GM12892 (cell line): ENCODE results near the gene FZR1.

Experiments
- DNase-seq: peaks from one replicate; pipeline ENCODE4 v3.0.0; 2011; ENCODE audit not compliant: insufficient read length
- FAIRE-seq: peaks from 2 replicates; lab custom pipeline; 2011; peaks lifted over from hg19 to GRCh38; lab: Jason Lieb, UNC
- POLR2A ChIP-seq: IDR thresholded peaks from 2 replicates; pipeline ENCODE4 v1.6.1; 2011; ENCODE audit warnings: low read depth, low read length, control low read depth
- POLR2AphosphoS5 ChIP-seq: IDR thresholded peaks from 2 replicates; pipeline ENCODE4 v1.6.1; 2011; ENCODE audit warnings: low read depth, low read length, control low read depth
- TAF1 ChIP-seq: IDR thresholded peaks from 2 replicates; pipeline ENCODE4 v1.6.1; 2011; ENCODE audit warnings: low read depth, mild to moderate bottlenecking, control low read depth, low read length, borderline replicate concordance

The FZR1 gene

DNA sequence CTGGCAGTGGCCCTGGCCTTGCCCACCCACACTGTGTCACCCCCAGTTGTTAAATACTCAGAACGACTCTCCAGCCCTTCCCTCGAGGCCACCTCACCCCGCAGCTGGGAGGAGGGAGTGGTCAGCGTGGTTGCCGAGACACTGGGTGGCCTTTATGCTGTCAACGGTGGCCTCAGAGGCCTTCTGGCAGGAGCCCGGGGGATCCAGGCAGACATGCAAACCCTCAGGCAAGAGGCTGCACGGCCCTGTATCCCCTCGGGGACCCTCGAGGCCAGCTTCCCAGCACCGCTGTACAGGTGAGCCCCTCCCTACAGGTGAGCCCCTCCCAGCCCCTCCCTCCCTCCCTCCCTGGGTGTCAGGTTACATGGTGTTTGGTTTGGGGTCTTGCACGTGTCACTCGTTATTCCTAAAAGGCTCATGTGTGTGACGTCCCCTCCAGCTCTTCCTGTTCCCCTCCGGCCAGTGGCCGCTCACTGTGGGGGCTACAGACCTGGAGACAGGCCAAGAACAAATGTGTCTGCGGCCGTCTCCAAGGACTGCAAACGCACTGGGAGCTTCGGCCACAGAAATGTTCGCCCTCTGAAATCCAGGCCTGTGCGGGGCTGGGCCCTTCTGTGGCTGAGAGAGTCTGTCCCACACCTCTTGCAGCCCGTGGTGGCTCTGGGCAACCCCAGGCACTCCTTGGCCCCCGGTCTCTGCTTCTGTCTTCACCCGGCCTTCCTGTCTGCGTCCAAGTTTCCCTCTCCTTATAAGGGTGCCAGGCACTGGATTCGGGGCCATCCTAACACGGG, 33.0 kb downstream of the FZR1 start, which contains the start of gene TEKTIP1:
Gene TEKTIP1 (plus strand): TSS at position 210 of the 791 bp plus-strand sequence. CDS start 4 bp downstream, at position 214.
- TF ChIP-seq POLR2A, result no peak
- TF ChIP-seq TAF1, result no peak
- TF ChIP-seq POLR2AphosphoS5, result no peak
- FAIRE-seq (no peak), DNase-seq (no peak)

DNA sequence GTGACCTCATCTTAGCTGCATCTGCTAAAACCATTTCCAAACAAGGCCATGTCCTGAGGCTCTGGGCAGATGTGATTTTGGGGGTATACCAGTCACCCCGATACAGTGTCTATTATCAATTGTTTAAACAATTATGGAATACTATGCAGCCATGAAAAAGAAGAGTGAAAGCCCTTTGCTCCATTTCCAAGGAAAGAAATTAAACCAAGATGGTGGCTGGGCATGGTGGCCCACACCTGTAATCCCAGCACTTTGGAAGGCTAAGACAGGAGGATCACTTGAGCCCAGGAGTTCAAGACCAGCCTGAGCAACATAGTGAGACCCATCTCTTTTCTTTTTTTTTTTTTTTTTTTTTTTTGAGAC, 33.6 kb downstream of the FZR1 start:
- no peak for FAIRE-seq
- TF ChIP-seq TAF1 (no peak), POLR2A (no peak), POLR2AphosphoS5 (no peak)
- no peak for DNase-seq

DNA sequence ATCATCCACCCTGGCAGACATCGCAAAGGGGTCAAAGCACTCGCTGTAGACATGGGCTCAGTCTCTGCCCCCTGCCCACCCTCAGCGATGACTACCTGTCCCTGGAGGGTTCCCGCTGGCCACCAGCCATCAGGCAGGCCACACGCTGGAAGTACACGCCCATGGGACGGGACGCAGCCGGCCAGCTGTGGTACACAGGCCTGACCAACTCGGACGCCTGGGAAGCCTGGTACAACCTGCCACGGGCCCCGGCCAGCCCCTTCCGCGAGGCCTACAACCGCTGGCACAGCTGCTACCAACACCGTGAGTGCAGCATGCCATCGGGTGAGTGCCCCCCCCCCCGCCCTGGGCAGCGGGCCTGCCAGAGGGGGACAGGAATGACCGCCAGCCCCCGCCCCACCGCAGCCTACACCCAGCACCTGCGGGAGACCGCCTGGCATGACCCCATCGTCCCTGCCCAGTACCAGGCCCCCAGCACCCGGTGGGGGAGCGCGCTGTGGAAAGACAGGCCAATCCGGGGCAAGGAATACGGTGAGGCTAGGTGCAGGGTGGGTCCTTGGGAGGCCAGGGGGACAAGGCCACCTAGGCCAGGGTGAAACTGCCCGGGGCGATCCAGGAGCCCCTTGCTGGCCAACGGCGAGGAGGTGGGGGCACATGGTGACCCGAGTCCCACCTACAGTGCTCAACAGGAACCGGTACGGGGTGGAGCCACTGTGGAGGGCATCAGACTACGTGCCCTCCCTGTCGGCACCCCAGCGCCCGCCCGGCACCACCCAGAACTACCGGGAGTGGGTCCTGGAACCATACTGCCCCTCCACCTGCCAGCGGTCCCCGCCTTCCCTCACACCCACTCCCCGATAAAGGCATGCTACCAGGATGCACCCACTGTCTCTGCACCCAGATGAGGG, 37.3 kb downstream of the FZR1 start:
- DNase-seq, result no peak
- no peak; the same call in 1 of the 2 replicates for TF ChIP-seq POLR2A
- TF ChIP-seq POLR2AphosphoS5, result no peak
- TF ChIP-seq TAF1, result no peak
- no peak for FAIRE-seq

DNA sequence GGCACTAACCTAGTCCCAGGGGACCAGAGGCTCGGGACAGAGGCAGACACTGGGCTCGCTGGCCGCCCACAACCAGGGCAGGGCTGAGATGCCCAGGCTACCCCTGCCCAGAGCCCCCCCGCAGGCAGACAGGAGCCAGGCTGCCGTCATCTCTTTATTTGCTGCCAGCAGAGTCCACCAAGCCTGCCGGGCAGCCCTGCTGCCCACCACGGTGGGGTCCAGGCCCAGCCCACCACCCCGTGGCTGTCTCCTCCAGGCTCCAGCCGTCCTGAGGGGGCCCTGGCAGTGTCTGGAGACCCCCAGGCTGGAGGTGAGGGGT, 37.9 kb downstream of the FZR1 start:
- TF ChIP-seq POLR2AphosphoS5 (no peak), POLR2A (no peak)
- no peak for DNase-seq
- no peak for FAIRE-seq

DNA sequence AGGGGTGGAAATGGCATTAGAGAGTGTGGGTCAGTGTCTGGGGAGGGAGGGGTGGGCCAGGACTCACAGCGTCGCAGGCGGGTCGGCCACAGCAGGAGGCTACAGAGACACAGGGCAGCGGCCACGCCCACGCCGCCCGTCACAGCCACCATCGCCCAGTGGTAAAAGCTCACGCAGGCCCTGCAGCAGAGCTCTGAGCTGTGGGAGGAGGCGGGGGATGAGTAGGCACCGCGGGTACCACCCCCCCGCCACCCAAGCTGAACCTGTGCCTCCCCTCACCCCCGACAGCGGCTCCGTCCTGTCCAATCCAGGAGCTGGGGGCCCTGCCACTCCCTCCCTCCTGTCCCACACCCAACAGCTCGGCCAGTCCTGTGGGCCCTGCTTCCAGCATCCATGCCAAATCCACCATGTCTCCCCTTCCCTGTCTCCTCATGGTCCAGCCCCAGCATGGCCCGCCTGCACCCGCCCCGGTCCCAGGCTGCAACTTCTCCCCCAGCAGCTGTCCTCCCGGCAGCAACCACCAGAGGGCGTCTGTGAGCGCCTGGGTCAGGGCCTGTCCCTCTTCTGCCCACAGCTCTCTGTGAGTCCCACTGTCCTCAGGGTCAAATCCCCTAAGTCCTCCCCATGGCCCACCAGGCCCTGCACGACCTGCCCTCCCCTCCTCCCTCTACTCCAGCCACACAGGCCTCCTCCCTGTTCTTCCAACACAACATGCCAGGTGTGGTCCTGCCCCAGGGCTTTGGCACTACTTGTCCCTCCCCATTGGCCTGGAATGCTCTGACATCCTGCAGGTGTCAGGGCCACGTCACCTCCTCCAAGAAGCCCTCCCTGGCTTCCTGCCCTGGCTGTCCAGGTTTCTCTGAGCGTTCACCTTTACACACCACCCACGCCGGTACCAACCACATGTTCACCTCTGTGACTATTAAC, 38.9 kb downstream of the FZR1 start:
- no peak for TF ChIP-seq TAF1
- no peak for TF ChIP-seq POLR2AphosphoS5
- no peak for TF ChIP-seq POLR2A
- peak; percentile 94 for FAIRE-seq
- DNase-seq, result peak; percentile 93

DNA sequence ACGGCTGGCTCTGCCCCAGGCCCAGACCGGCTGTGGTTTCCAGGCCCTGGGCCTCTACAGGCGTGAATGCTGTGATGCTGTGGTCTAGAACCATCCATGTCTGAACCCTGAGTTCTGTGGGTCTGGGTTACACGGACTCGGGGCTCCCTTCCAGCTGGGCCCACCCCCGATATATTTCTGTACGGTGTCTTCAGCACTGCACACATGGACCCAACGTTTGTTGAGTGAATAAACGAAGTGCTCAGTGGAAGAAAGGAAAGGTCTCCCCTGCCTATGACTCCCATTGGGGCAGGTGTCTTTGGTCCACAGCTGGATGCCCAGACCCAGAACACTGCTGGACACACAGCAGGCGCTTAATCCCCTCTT, 39.5 kb downstream of the FZR1 start:
- TF ChIP-seq POLR2AphosphoS5, result no peak
- FAIRE-seq (no peak), DNase-seq (no peak)

DNA sequence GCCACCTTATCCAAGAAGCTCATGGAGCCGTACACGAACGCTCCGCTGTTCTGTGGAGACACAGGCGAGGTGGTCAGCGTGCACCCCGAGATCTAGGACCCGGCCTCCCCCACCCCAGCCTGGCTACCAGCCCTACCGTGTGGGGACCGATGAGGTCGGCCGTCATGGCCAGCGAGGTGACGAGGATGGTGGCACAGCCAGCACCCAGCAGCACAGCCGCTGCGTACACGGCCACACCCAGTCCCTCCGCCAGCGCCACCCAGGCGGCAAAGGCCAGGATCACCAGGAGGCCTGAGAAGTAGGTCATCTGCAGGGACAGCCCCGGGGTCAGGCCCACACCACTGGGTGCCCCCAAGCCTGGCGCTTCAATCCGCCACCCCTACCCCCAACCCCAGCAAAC, 40.0 kb downstream of the FZR1 start:
- no peak for TF ChIP-seq POLR2A
- no peak for TF ChIP-seq POLR2AphosphoS5
- TF ChIP-seq TAF1, result no peak
- no peak for DNase-seq
- FAIRE-seq, result no peak

DNA sequence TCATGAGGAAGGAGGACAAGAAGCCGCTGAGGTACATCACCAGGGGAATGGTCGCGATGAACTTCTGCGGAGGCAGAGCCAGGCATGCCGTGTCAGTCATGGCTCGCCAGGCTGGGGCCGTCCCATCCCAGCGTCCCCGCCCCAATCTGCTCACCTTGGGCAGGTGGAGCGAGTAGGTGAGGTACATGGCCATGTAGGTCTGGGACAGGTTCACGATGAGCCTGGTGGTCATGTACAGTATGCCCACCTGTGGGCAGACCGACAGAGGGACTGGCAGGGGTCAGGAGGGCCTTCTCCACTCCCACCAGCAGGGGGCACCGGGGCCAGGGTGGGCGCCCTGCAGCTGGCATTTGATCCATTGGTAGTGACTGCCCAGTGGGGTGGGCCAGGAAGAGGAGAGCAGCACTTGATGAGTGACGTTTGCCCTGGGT, 41.2 kb downstream of the FZR1 start:
- TF ChIP-seq TAF1 (no peak), POLR2A (no peak), POLR2AphosphoS5 (no peak)
- FAIRE-seq, result no peak
- DNase-seq, result no peak

DNA sequence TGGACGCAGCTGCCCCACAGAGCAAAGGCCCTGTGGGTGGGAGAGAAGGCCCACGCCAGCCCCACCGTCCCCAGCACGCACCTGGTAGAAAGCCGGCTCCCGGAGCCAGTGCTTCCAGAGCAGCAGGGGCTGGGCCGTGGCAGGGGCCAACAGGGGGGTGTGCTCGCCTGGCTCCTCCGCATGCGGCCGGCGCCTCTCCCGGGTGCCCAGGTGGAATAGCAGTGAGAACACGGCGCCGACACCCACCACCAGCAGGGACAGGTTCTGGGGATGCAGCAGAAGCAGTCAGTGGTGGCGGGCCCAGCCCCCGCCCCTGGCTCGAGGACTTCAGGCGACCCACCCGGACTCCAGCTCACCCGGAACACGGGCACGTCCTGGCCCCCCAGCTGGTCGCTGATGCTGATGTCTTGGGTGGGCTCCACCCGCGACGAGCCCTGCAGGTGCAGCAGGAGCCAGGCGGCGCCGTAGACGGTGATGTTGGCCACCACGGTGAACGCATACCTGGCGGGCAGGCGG, 41.7 kb downstream of the FZR1 start:
- TF ChIP-seq POLR2A, result no peak
- no peak for TF ChIP-seq POLR2AphosphoS5
- no peak for TF ChIP-seq TAF1

DNA sequence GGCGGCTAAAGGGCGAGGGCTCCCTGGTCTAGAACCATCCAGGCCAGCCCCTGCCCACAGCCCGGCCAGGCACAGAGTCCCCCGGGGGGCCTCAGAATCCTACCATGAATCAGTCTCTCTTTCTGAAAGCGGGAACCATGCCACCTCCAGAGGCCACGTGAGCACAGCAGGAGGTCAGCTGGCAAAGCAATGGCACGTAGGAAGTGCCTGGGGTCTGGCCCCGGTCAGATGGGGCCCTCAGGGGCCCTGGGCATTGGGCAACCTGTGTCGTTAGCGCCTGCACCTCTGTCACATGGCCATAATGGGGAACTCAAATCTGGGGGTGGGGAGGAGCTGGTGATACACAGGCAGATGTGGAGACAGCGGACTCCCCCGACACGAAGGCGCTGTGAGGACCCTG, 42.5 kb downstream of the FZR1 start:
- TF ChIP-seq POLR2AphosphoS5 (no peak), TAF1 (no peak), POLR2A (no peak)
- no peak for FAIRE-seq

More for the DNA sequence above, 41.7 kb downstream of the FZR1 start:
- DNase-seq (no peak), FAIRE-seq (no peak)

DNA sequence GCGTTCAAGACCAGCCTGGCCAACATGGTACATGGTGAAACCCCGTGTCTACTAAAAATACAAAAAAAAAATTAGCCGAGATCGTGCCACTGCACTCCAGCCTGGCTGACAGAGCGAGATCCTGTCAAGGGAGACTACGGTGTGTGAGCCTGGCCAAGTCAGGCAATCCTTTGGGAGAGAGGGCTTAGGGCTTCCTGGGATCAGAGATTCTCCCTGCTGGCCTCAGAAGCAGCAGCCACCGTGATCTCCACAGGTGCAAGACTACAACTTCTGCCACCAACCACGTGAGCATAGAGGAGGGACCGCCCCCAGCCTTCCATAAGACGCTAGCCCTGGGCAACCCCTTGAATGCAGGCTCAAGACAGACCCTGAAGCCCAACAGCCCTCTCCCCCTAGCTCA, 43.7 kb downstream of the FZR1 start:
- DNase-seq, result no peak
- TF ChIP-seq POLR2AphosphoS5, result no peak
- no peak for TF ChIP-seq TAF1
- no peak for TF ChIP-seq POLR2A
- no peak for FAIRE-seq

More for the DNA sequence above, 42.5 kb downstream of the FZR1 start:
- no peak for DNase-seq
